Measurements from ENCODE around the gene NF1.

- no peak for TF ChIP-seq CTCF (IDR thresholded peaks at IDR 0.05; ENCODE audit: insufficient read depth, low read length, poor library complexity, severe bottlenecking)
- no peak for TF ChIP-seq EZH2phosphoT487 (conservative IDR thresholded peaks at IDR 0.05; ENCODE audit: low read length)
Measured at GRCh38 chr17:31202968-31203367, 108.2 kb downstream of the NF1 start.

All from SU-DHL-6 (cell line).